A375 (cell line): ENCODE measurements around the gene DYTN. TPM values are rescaled to one million over a fixed set of nuclear protein-coding genes. Genes with fewer than 3 reads are reported as not detected.

Source experiments
- small RNA-seq: library from RNA; depleted of rRNA; stranded (forward); fragments of <200 nt; gene quantifications from one replicate; pipeline ENCODE3, GENCODE V24; 2014
- total RNA-seq: library from RNA; depleted of rRNA; stranded (reverse); fragments of >200 nt; shearing (Covaris generic); gene quantifications from 2 replicates; pipeline ENCODE4 v1.2.3, GENCODE V29; 2014; rRNA removed

DYTN gene
- total RNA-seq = not detected in 2 replicates

GRCh38 chr2:206718296-206718695 lies at the start of gene DYTN:
TSS of gene DYTN (minus strand) at chr2:206718396. CDS start at chr2:206718279, 117 bp downstream.

GRCh38 chr2:206765242-206766056 lies 47.3 kb upstream of the DYTN start, which contains the start of the genes FASTKD2 and MDH1B:
TSS of gene FASTKD2 (plus strand) at chr2:206765606. CDS start at chr2:206766694, 1,088 bp downstream.
TSS of gene MDH1B (minus strand) at chr2:206765328. CDS start at chr2:206765271, 57 bp downstream.

GRCh38 chr2:206642075-206643025 lies 75.8 kb downstream of the DYTN start, which contains the start of gene FAM237A:
TSS of gene FAM237A (plus strand) at chr2:206642487. CDS start at chr2:206644237, 1,750 bp downstream.

Small RNA genes within 50 kb of the gene (small RNA-seq; reads per million reads assigned to genes)
- not detected for gene RF00019

Other genes with a start within 250 kb of the DYTN start
- gene FAM237A, start 75.9 kb downstream of the DYTN start, total RNA-seq = not detected in 2 replicates
- 0.26 and 0.93 TPM in 2 replicates for gene MDH1B, start 46.9 kb upstream of the DYTN start, total RNA-seq
- gene FASTKD2, start 47.2 kb upstream of the DYTN start, total RNA-seq = 18.2 and 21.8 TPM in 2 replicates
- not detected in 2 replicates for gene CPO, start 221.1 kb upstream of the DYTN start, total RNA-seq